NCI-H510A (cell line): ENCODE data around the gene ZNF576.
"Not testable (repeated sequence)": the region's sequence is repeated elsewhere in the genome, so short reads cannot be mapped to it uniquely, and the experiment has no call there.

Experiments
- DNase-seq: peaks from one replicate; lab custom pipeline; 2025; lab: John Stamatoyannopoulos, UW

ZNF576 gene

GRCh38 chr19:43575156-43575950 is 21.0 kb upstream of the ZNF576 start, which contains the start of the genes PINLYP and XRCC1:
PINLYP (plus strand) TSS chr19:43575801; CDS start chr19:43577192, 1,391 bp downstream.
XRCC1 (minus strand) TSS chr19:43575527; CDS start chr19:43575458, 69 bp downstream.
- peak; percentile 96 for DNase-seq

- DNase-seq: no peak
Observed at GRCh38 chr19:43575955-43576878, 20.2 kb upstream of the ZNF576 start.

GRCh38 chr19:43578787-43579186 is 17.6 kb upstream of the ZNF576 start:
- no peak for DNase-seq

GRCh38 chr19:43581467-43581866 is 14.9 kb upstream of the ZNF576 start:
- no peak for DNase-seq

GRCh38 chr19:43582495-43582894 is 13.9 kb upstream of the ZNF576 start:
- DNase-seq: no peak

- DNase-seq: no peak
Observed at GRCh38 chr19:43584484-43584883, 11.9 kb upstream of the ZNF576 start.

- DNase-seq: no peak
Observed at GRCh38 chr19:43586346-43586745, 10.0 kb upstream of the ZNF576 start.

- not testable (repeated sequence) for DNase-seq
Observed at GRCh38 chr19:43587029-43587428, 9.4 kb upstream of the ZNF576 start.

- DNase-seq: no peak
Observed at GRCh38 chr19:43589277-43589676, 7.1 kb upstream of the ZNF576 start.

- no peak for DNase-seq
Observed at GRCh38 chr19:43589678-43590077, 6.7 kb upstream of the ZNF576 start.

- no peak for DNase-seq
Observed at GRCh38 chr19:43591904-43592772, 4.3 kb upstream of the ZNF576 start.

GRCh38 chr19:43592800-43593350 is 3.5 kb upstream of the ZNF576 start:
- DNase-seq: no peak

- DNase-seq: no peak
Observed at GRCh38 chr19:43594081-43594697, 2.2 kb upstream of the ZNF576 start.

GRCh38 chr19:43594710-43595604 is 1.4 kb upstream of the ZNF576 start:
- DNase-seq: peak; percentile 16

GRCh38 chr19:43595605-43595998 is 793 bp upstream of the ZNF576 start:
- DNase-seq: no peak

- no peak for DNase-seq
Observed at GRCh38 chr19:43596842-43597461, 557 bp downstream of the ZNF576 start.

- DNase-seq: no peak
Observed at GRCh38 chr19:43597876-43598275, 1.5 kb downstream of the ZNF576 start.

- DNase-seq: no peak
Observed at GRCh38 chr19:43598445-43599240, 2.2 kb downstream of the ZNF576 start.
